ELR (cell line): ENCODE results near the gene PLEKHG5.

Experiments used
- DNase-seq: peaks from one replicate; pipeline ENCODE4 v3.0.0-alpha.2; 2015; ENCODE audit warnings: low read depth

PLEKHG5 gene

GRCh38 chr1:6491480-6491962 is at the start of gene PLEKHG5:
Gene PLEKHG5, minus strand, starts transcription at chr1:6491667. Its CDS starts 14,096 bp downstream, at chr1:6477571.
- DNase-seq = peak; percentile 97

- DNase-seq = peak; percentile 77
These were observed 47.5 kb upstream of the PLEKHG5 start for GRCh38 chr1:6538956-6539355.

- DNase-seq = no peak
These were observed 44.8 kb upstream of the PLEKHG5 start for GRCh38 chr1:6536291-6536690.

- no peak for DNase-seq
These were observed 43.7 kb upstream of the PLEKHG5 start for GRCh38 chr1:6535214-6535613.

- DNase-seq = no peak
These were observed 42.9 kb upstream of the PLEKHG5 start for GRCh38 chr1:6534248-6534822.

- DNase-seq = no peak
These were observed 40.5 kb upstream of the PLEKHG5 start for GRCh38 chr1:6531996-6532395.

- DNase-seq = no peak
These were observed 39.2 kb upstream of the PLEKHG5 start for GRCh38 chr1:6530504-6531160.

- DNase-seq = no peak
These were observed 37.0 kb upstream of the PLEKHG5 start for GRCh38 chr1:6528492-6528891.

GRCh38 chr1:6526316-6526715 is 34.8 kb upstream of the PLEKHG5 start:
- no peak for DNase-seq

GRCh38 chr1:6523566-6523965 is 32.1 kb upstream of the PLEKHG5 start:
- peak; percentile 68 for DNase-seq

- DNase-seq = peak; percentile 87
These were observed 30.1 kb upstream of the PLEKHG5 start for GRCh38 chr1:6521536-6521935.

GRCh38 chr1:6519935-6520671 is 28.6 kb upstream of the PLEKHG5 start:
- DNase-seq = peak; percentile 79

GRCh38 chr1:6519491-6519934 is 28.0 kb upstream of the PLEKHG5 start:
- DNase-seq = no peak

- DNase-seq = peak; percentile 42
These were observed 26.0 kb upstream of the PLEKHG5 start for GRCh38 chr1:6517435-6517851.

GRCh38 chr1:6515771-6516170 is 24.3 kb upstream of the PLEKHG5 start:
- peak; percentile 61 for DNase-seq

GRCh38 chr1:6513320-6513801 is 21.9 kb upstream of the PLEKHG5 start:
- no peak for DNase-seq

- no peak for DNase-seq
These were observed 21.4 kb upstream of the PLEKHG5 start for GRCh38 chr1:6512908-6513280.

GRCh38 chr1:6512245-6512907 is 20.9 kb upstream of the PLEKHG5 start:
- no peak for DNase-seq

- no peak for DNase-seq
These were observed 20.2 kb upstream of the PLEKHG5 start for GRCh38 chr1:6511561-6512244.

- DNase-seq = no peak
These were observed 19.6 kb upstream of the PLEKHG5 start for GRCh38 chr1:6511056-6511455.

- no peak for DNase-seq
These were observed 19.0 kb upstream of the PLEKHG5 start for GRCh38 chr1:6510493-6510892.

GRCh38 chr1:6509919-6510291 is 18.4 kb upstream of the PLEKHG5 start:
- DNase-seq = no peak
